H1 (cell line): Measurements from ENCODE around the gene KIAA0040. TPM values are rescaled to one million over a fixed set of nuclear protein-coding genes. Genes with fewer than 3 reads are reported as not detected.

Experiments used
- CHD7 ChIP-seq: fragments of 300-600 bp; sonication (generic); IDR thresholded peaks from 2 replicates; pipeline ENCODE4 v1.7.1; 2012; ENCODE audit warnings: low read length, moderate library complexity, mild to moderate bottlenecking, inconsistent platforms; ENCODE audit not compliant: insufficient replicate concordance
- NRF1 ChIP-seq: IDR thresholded peaks from 2 replicates; pipeline ENCODE4 v1.6.1; 2011; ENCODE audit warnings: mild to moderate bottlenecking, low read depth, low read length, improper control_type of control experiment
- POLR2A ChIP-seq, 2 experiments: IDR thresholded peaks; 1 replicate in 1 of 2; 2 replicates in 1 of 2; pipeline ENCODE4 v1.6.1; 2011; ENCODE audit warnings: low read depth in 2 of 2, low read length in 2 of 2, mild to moderate bottlenecking in 2 of 2; ENCODE audit errors: control extremely low read depth in 1 of 2
- POLR2AphosphoS5 ChIP-seq: IDR thresholded peaks from 2 replicates; pipeline ENCODE4 v1.6.1; 2011; ENCODE audit warnings: low read depth, low read length
- SIN3A ChIP-seq, 2 experiments: IDR thresholded peaks in 1 of 2; conservative IDR thresholded peaks in 1 of 2; 2 replicates each; pipeline ENCODE4 v1.6.1; 2011 to 2012; ENCODE audit warnings: low read length in 2 of 2, improper control_type of control experiment in 1 of 2, low read depth in 1 of 2, mild to moderate bottlenecking in 1 of 2
- SIRT6 ChIP-seq: IDR thresholded peaks from one replicate; pipeline ENCODE4 v1.7.1; 2012; ENCODE audit warnings: low read length, inconsistent platforms
- polyA plus RNA-seq, 7 experiments: library from polyadenylated mRNA; depleted of rRNA in 3 of 7; stranded (reverse) in 5 of 7; unstranded in 2 of 7; fragments of >200 nt in 5 of 7; fragments of 200-250 nt in 2 of 7; gene quantifications; 1 replicate in 5 of 7; 2 replicates in 1 of 7; 4 replicates in 1 of 7; pipeline versions ENCODE4 v1.2.1 to v1.2.3, GENCODE V29; 2011 to 2013; ENCODE audit warnings: missing spikeins in 2 of 7, mixed read lengths in 2 of 7
- total RNA-seq: library from RNA; stranded (reverse); fragmentation: NEBNext Ultra II Directional; extraction: Animal tissue kit (Norgen Biotek cat#: 25700); gene quantifications from 2 replicates; pipeline ENCODE4 v1.2.1, GENCODE V29; 2021
- TF ChIP-seq, protein P1 (sequence below): IDR thresholded peaks from 2 replicates; pipeline ENCODE4 v1.6.1; 2012; ENCODE audit warnings: inconsistent platforms
- TF ChIP-seq, protein P2 (sequence below), 3 experiments: IDR thresholded peaks; 1 replicate in 2 of 3; 2 replicates in 1 of 3; pipeline versions ENCODE4 v1.5.1 to v1.6.1; 2011; ENCODE audit warnings: low read length in 3 of 3, mild to moderate bottlenecking in 3 of 3, inconsistent platforms in 2 of 3, low read depth in 1 of 3, moderate library complexity in 1 of 3; ENCODE audit not compliant: insufficient read depth in 1 of 3; ENCODE audit errors: control extremely low read depth in 1 of 3

KIAA0040 gene
- total and polyA plus RNA-seq, 2 of the 8 experiments (the other 6 are each of a cell fraction or from before 2014, with no cell fraction given): 11.0 to 14.1 TPM

- TF ChIP-seq CHD7: no peak
- TF ChIP-seq SIN3A (conservative IDR thresholded peaks at IDR 0.05 in 1 of 2, IDR thresholded peaks at IDR 0.05 in 1 of 2; ENCODE audit: low read depth in 1 of 2, low read length in 2 of 2): no peak
- TF ChIP-seq, protein P1, sequence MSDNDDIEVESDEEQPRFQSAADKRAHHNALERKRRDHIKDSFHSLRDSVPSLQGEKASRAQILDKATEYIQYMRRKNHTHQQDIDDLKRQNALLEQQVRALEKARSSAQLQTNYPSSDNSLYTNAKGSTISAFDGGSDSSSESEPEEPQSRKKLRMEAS: no peak
- no peak for TF ChIP-seq POLR2AphosphoS5
- TF ChIP-seq NRF1: no peak
- TF ChIP-seq, protein P2, sequence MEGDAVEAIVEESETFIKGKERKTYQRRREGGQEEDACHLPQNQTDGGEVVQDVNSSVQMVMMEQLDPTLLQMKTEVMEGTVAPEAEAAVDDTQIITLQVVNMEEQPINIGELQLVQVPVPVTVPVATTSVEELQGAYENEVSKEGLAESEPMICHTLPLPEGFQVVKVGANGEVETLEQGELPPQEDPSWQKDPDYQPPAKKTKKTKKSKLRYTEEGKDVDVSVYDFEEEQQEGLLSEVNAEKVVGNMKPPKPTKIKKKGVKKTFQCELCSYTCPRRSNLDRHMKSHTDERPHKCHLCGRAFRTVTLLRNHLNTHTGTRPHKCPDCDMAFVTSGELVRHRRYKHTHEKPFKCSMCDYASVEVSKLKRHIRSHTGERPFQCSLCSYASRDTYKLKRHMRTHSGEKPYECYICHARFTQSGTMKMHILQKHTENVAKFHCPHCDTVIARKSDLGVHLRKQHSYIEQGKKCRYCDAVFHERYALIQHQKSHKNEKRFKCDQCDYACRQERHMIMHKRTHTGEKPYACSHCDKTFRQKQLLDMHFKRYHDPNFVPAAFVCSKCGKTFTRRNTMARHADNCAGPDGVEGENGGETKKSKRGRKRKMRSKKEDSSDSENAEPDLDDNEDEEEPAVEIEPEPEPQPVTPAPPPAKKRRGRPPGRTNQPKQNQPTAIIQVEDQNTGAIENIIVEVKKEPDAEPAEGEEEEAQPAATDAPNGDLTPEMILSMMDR (IDR thresholded peaks at IDR 0.05; ENCODE audit: control extremely low read depth in 1 of 3, insufficient read depth in 1 of 3, low read depth in 1 of 3, low read length in 3 of 3): no peak
- no peak for TF ChIP-seq POLR2A (IDR thresholded peaks at IDR 0.05; ENCODE audit: control extremely low read depth in 1 of 2, low read depth in 2 of 2, low read length in 2 of 2)
- TF ChIP-seq SIRT6: no peak
Observed at GRCh38 chr1:175220853-175221556, 28.4 kb upstream of the KIAA0040 start (continued).
